Epithelial cell of esophagus (primary cell): ENCODE measurements around the gene ABLIM1.

Experiments
- DNase-seq: peaks from one replicate; pipeline ENCODE4 v3.0.0; 2010; ENCODE audit warnings: low read depth
- H3K4me3 ChIP-seq: 2 replicates; pipeline ENCODE4 v1.5.1; 2011; ENCODE audit warnings: mild to moderate bottlenecking, low read length, control low read depth
- CTCF ChIP-seq: IDR thresholded peaks from 2 replicates; pipeline ENCODE4 v1.5.1; 2011; ENCODE audit warnings: low read depth, mild to moderate bottlenecking, low read length, control low read depth, inconsistent platforms; ENCODE audit not compliant: insufficient read depth; ENCODE audit errors: missing control alignments

ABLIM1 gene

GRCh38 chr10:114559636-114560035 is 98.4 kb downstream of the ABLIM1 start:
- H3K4me3 ChIP-seq: no peak overlapping the region
- TF ChIP-seq CTCF: no peak
- DNase-seq: no peak

GRCh38 chr10:114557854-114558253 is 100.2 kb downstream of the ABLIM1 start:
- no peak overlapping the region for H3K4me3 ChIP-seq
- no peak for DNase-seq
- no peak for TF ChIP-seq CTCF

GRCh38 chr10:114556236-114557122 is 101.6 kb downstream of the ABLIM1 start:
- no peak for TF ChIP-seq CTCF
- no peak overlapping the region for H3K4me3 ChIP-seq
- DNase-seq: no peak

GRCh38 chr10:114553436-114553835 is 104.6 kb downstream of the ABLIM1 start:
- TF ChIP-seq CTCF: no peak
- H3K4me3 ChIP-seq: no peak overlapping the region
- no peak for DNase-seq

- DNase-seq: no peak
- TF ChIP-seq CTCF: no peak
- H3K4me3 ChIP-seq: no peak overlapping the region
Observed at GRCh38 chr10:114552050-114552449, 106.0 kb downstream of the ABLIM1 start.

- no peak for TF ChIP-seq CTCF
- DNase-seq: no peak
- H3K4me3 ChIP-seq: no peak overlapping the region
Observed at GRCh38 chr10:114551636-114551972, 106.5 kb downstream of the ABLIM1 start.

GRCh38 chr10:114550756-114551635 is 107.1 kb downstream of the ABLIM1 start:
- DNase-seq: peak; percentile 43
- TF ChIP-seq CTCF: peak; percentile 17
- peak overlapping the region; percentile 24 for H3K4me3 ChIP-seq
